K562 (cell line): ENCODE results near the gene SPINT1. TPM values are rescaled to one million over a fixed set of nuclear protein-coding genes. Genes with fewer than 3 reads are reported as not detected.

Source experiments
- ESRRB ChIP-seq: fragments of 250-450 bp; sonication (Bioruptor Pico); IDR thresholded peaks from 2 replicates; pipeline ENCODE4 v1.5.0; 2020; ENCODE audit warnings: mild to moderate bottlenecking, moderate library complexity, borderline replicate concordance
- EZH2 ChIP-seq: IDR thresholded peaks from 2 replicates; pipeline ENCODE4 v1.6.1; 2012; ENCODE audit warnings: low read depth, mild to moderate bottlenecking, inconsistent platforms, low read length, borderline replicate concordance
- HNRNPL ChIP-seq: fragments of 200-400 bp; formaldehyde crosslinking; IDR thresholded peaks from 2 replicates; pipeline ENCODE4 v1.6.1; 2017; ENCODE audit warnings: low read depth, mild to moderate bottlenecking, low read length
- KHSRP ChIP-seq: fragments of 450-650 bp; IDR thresholded peaks from 2 replicates; pipeline ENCODE4 v1.6.1; 2017
- SMAD1 ChIP-seq: fragments of 150-350 bp; IDR thresholded peaks from 2 replicates; pipeline ENCODE4 v1.6.1; 2014; ENCODE audit warnings: low read length, low read depth; ENCODE audit not compliant: partially characterized antibody
- SPI1 ChIP-seq: IDR thresholded peaks from 2 replicates; pipeline ENCODE4 v1.6.1; 2011; ENCODE audit warnings: low read depth, low read length, control low read depth, borderline replicate concordance
- THRAP3 ChIP-seq: fragments of 450-650 bp; IDR thresholded peaks from 2 replicates; pipeline ENCODE4 v1.6.1; 2016; ENCODE audit warnings: mild to moderate bottlenecking, inconsistent platforms, borderline replicate concordance
- ZC3H8 ChIP-seq: fragments of 450-650 bp; IDR thresholded peaks from 2 replicates; pipeline ENCODE4 v1.6.1; 2017
- ZEB2 ChIP-seq: fragments of 450-650 bp; IDR thresholded peaks from 2 replicates; pipeline ENCODE4 v1.6.1; 2016
- ZFP36 ChIP-seq: fragments of 150-350 bp; IDR thresholded peaks from 2 replicates; pipeline ENCODE4 v1.6.1; 2018; ENCODE audit warnings: low read length, low read depth; ENCODE audit not compliant: partially characterized antibody
- ZNF41 ChIP-seq: fragments of 250-450 bp; sonication (Bioruptor Pico); conservative IDR thresholded peaks from 2 replicates; pipeline ENCODE4 v1.4.0; 2020; ENCODE audit warnings: mild to moderate bottlenecking
- ZNF551 ChIP-seq: fragments of 250-450 bp; sonication (Bioruptor Pico); IDR thresholded peaks from 2 replicates; pipeline ENCODE4 v1.5.0; 2021; ENCODE audit warnings: mild to moderate bottlenecking, moderate library complexity
- ZNF717 ChIP-seq: fragments of 250-450 bp; sonication (Bioruptor Pico); IDR thresholded peaks from 2 replicates; pipeline ENCODE4 v1.5.0; 2021
- polyA plus RNA-seq, 8 experiments: library from polyadenylated mRNA; depleted of rRNA in 4 of 8; stranded (reverse) in 5 of 8; unstranded in 3 of 8; fragments of >200 nt; fragmentation: Nextera tagmentation in 2 of 8; fragmentation: Illumina TruSeq in 1 of 8; extraction: Ambion mirVana in 2 of 8; extraction: Trizol in 1 of 8; gene quantifications; 2 replicates each; pipeline versions ENCODE4 v1.2.1 to v1.2.3, GENCODE V29; 2011 to 2014; ENCODE audit warnings: inconsistent platforms in 1 of 8, missing spikeins in 1 of 8
- total RNA-seq, 7 experiments: library from RNA; depleted of rRNA in 6 of 7; stranded (reverse); fragments of >200 nt in 6 of 7; fragmentation: Illumina TruSeq in 2 of 7; extraction: Trizol in 2 of 7; gene quantifications; 2 replicates each; pipeline versions ENCODE4 v1.2.1 to v1.2.3, GENCODE V29; 2011 to 2021; ENCODE audit warnings: low replicate concordance in 1 of 7
- TF ChIP-seq, protein P1 (sequence below): sonication (generic); formaldehyde crosslinking; IDR thresholded peaks from 2 replicates; pipeline ENCODE4 v1.8.0; 2022; ENCODE audit warnings: missing genetic modification reagents, mild to moderate bottlenecking, moderate library complexity, borderline replicate concordance
- TF ChIP-seq, protein P2 (sequence below): sonication (generic); formaldehyde crosslinking; IDR thresholded peaks from 2 replicates; pipeline ENCODE4 v1.5.0; 2020; ENCODE audit warnings: missing genetic modification reagents
- TF ChIP-seq, protein P3 (sequence below): fragments of 250-450 bp; sonication (Bioruptor Pico); IDR thresholded peaks from 2 replicates; pipeline ENCODE4 v1.8.0; 2022; ENCODE audit warnings: moderate library complexity, mild to moderate bottlenecking, inconsistent platforms
- TF ChIP-seq, protein P4 (sequence below): sonication (generic); formaldehyde crosslinking; IDR thresholded peaks from 2 replicates; pipeline ENCODE4 v1.8.0; 2022; ENCODE audit warnings: mild to moderate bottlenecking, low read depth, missing genetic modification reagents
- TF ChIP-seq, protein P5 (sequence below): sonication (generic); formaldehyde crosslinking; IDR thresholded peaks from 2 replicates; pipeline ENCODE4 v1.8.0; 2023; ENCODE audit warnings: missing genetic modification reagents, mild to moderate bottlenecking, borderline replicate concordance
- TF ChIP-seq, protein P6 (sequence below): IDR thresholded peaks from 2 replicates; pipeline ENCODE4 v1.6.1; 2011; ENCODE audit not compliant: insufficient read length; ENCODE audit errors: extremely low read depth

The SPINT1 gene
- total and polyA plus RNA-seq, 9 of the 15 experiments (the other 6 are each of a cell fraction or from before 2014, with no cell fraction given), result 0.78 to 4.5 (median 1.5) TPM

DNA sequence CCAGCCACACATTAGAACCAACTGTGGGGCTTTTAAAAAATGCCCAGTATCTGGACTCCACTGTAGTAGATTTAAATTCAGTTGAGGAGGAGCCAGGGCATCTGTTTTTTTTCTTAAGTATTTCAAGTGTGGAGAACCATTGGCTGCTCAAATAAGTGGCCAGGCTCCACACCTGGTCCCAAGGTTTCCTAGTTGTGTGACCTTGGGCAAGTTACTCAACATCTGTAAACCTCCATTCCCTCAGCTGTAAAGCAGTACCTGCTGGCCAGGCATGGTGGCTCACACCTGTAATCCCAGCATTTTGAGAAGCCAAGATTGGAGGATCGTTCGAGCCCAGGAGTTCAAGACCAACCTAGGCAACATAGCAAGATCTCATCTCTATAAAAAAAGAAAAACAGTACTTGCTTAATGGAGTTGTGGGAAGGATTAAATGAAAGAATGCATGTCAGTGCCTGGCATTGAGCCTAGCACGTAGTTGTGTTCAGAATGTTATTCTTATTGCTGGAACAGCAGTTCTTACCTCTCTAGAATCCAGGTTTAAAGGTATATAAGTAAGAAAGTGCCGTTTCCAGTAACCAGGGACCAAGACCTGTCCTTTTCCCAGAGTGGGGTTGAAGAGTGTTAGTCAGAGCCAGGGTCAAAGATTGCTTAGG, 17.3 kb upstream of the SPINT1 start (continued):
- TF ChIP-seq, protein P1, sequence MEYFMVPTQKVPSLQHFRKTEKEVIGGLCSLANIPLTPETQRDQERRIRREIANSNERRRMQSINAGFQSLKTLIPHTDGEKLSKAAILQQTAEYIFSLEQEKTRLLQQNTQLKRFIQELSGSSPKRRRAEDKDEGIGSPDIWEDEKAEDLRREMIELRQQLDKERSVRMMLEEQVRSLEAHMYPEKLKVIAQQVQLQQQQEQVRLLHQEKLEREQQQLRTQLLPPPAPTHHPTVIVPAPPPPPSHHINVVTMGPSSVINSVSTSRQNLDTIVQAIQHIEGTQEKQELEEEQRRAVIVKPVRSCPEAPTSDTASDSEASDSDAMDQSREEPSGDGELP (CRISPR knock-in tag), result 0 out of 2 replicates have a peak, but pooled peaks have one; percentile 1
- TF ChIP-seq THRAP3 (no peak), SMAD1 (no peak), ZNF551 (CRISPR knock-in tag) (no peak), ZNF717 (CRISPR knock-in tag) (no peak), ZNF41 (CRISPR knock-in tag) (no peak), SPI1 (no peak), HNRNPL (no peak), ZEB2 (no peak), ZFP36 (no peak), KHSRP (no peak), ESRRB (CRISPR knock-in tag) (no peak), ZC3H8 (no peak), EZH2 (no peak)
- TF ChIP-seq, protein P2, sequence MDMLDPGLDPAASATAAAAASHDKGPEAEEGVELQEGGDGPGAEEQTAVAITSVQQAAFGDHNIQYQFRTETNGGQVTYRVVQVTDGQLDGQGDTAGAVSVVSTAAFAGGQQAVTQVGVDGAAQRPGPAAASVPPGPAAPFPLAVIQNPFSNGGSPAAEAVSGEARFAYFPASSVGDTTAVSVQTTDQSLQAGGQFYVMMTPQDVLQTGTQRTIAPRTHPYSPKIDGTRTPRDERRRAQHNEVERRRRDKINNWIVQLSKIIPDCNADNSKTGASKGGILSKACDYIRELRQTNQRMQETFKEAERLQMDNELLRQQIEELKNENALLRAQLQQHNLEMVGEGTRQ (CRISPR knock-in tag), result no peak
- TF ChIP-seq, protein P3, sequence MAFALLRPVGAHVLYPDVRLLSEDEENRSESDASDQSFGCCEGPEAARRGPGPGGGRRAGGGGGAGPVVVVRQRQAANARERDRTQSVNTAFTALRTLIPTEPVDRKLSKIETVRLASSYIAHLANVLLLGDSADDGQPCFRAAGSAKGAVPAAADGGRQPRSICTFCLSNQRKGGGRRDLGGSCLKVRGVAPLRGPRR (CRISPR knock-in tag), result no peak
- TF ChIP-seq, protein P4, sequence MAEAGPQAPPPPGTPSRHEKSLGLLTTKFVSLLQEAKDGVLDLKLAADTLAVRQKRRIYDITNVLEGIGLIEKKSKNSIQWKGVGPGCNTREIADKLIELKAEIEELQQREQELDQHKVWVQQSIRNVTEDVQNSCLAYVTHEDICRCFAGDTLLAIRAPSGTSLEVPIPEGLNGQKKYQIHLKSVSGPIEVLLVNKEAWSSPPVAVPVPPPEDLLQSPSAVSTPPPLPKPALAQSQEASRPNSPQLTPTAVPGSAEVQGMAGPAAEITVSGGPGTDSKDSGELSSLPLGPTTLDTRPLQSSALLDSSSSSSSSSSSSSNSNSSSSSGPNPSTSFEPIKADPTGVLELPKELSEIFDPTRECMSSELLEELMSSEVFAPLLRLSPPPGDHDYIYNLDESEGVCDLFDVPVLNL (CRISPR knock-in tag), result no peak
- TF ChIP-seq, protein P5, sequence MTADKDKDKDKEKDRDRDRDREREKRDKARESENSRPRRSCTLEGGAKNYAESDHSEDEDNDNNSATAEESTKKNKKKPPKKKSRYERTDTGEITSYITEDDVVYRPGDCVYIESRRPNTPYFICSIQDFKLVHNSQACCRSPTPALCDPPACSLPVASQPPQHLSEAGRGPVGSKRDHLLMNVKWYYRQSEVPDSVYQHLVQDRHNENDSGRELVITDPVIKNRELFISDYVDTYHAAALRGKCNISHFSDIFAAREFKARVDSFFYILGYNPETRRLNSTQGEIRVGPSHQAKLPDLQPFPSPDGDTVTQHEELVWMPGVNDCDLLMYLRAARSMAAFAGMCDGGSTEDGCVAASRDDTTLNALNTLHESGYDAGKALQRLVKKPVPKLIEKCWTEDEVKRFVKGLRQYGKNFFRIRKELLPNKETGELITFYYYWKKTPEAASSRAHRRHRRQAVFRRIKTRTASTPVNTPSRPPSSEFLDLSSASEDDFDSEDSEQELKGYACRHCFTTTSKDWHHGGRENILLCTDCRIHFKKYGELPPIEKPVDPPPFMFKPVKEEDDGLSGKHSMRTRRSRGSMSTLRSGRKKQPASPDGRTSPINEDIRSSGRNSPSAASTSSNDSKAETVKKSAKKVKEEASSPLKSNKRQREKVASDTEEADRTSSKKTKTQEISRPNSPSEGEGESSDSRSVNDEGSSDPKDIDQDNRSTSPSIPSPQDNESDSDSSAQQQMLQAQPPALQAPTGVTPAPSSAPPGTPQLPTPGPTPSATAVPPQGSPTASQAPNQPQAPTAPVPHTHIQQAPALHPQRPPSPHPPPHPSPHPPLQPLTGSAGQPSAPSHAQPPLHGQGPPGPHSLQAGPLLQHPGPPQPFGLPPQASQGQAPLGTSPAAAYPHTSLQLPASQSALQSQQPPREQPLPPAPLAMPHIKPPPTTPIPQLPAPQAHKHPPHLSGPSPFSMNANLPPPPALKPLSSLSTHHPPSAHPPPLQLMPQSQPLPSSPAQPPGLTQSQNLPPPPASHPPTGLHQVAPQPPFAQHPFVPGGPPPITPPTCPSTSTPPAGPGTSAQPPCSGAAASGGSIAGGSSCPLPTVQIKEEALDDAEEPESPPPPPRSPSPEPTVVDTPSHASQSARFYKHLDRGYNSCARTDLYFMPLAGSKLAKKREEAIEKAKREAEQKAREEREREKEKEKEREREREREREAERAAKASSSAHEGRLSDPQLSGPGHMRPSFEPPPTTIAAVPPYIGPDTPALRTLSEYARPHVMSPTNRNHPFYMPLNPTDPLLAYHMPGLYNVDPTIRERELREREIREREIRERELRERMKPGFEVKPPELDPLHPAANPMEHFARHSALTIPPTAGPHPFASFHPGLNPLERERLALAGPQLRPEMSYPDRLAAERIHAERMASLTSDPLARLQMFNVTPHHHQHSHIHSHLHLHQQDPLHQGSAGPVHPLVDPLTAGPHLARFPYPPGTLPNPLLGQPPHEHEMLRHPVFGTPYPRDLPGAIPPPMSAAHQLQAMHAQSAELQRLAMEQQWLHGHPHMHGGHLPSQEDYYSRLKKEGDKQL (CRISPR knock-in tag), result no peak
- TF ChIP-seq, protein P6, sequence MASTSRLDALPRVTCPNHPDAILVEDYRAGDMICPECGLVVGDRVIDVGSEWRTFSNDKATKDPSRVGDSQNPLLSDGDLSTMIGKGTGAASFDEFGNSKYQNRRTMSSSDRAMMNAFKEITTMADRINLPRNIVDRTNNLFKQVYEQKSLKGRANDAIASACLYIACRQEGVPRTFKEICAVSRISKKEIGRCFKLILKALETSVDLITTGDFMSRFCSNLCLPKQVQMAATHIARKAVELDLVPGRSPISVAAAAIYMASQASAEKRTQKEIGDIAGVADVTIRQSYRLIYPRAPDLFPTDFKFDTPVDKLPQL, result no peak
